WTC11 (cell line): ENCODE measurements around the gene CD101. TPM values are rescaled to one million over a fixed set of nuclear protein-coding genes. Genes with fewer than 3 reads are reported as not detected.

Experiments
- ATAC-seq: fragments of 200-7000 bp; cut with Tn5 transposase; 2 replicates; pipeline ENCODE4 v1.10.0; 2021; ENCODE audit warnings: mild to moderate bottlenecking, moderate library complexity
- CTCF ChIA-PET: fragments of 300-600 bp; sonication (Branson Sonifier 250); formaldehyde crosslinking; loops from one replicate; lab custom pipeline; 2021; ENCODE audit warnings: antibody characterized with exemption; lab: Charles Lee
- POLR2A ChIA-PET: fragments of 350-600 bp; sonication (Branson Sonifier 250); formaldehyde crosslinking; loops from one replicate; lab custom pipeline; 2021; ENCODE audit warnings: antibody characterized with exemption; lab: Charles Lee
- DNase-seq: peaks from one replicate; pipeline ENCODE4 v3.0.0; 2021; ENCODE audit warnings: low spot score
- H3K27ac Mint-ChIP-seq: 2 replicates; pipeline ENCODE4 v1.8.0; 2021; ENCODE audit warnings: mixed read lengths
- H3K27me3 Mint-ChIP-seq: 2 replicates; pipeline ENCODE4 v1.8.0; 2021; ENCODE audit warnings: low read depth, mild to moderate bottlenecking, moderate library complexity, mixed read lengths
- H3K36me3 Mint-ChIP-seq: 2 replicates; pipeline ENCODE4 v1.8.0; 2021; ENCODE audit warnings: mixed read lengths
- H3K4me1 Mint-ChIP-seq: 2 replicates; pipeline ENCODE4 v1.8.0; 2022; ENCODE audit warnings: mixed read lengths
- H3K4me3 Mint-ChIP-seq: 2 replicates; pipeline ENCODE4 v1.8.0; 2021; ENCODE audit warnings: mild to moderate bottlenecking, moderate library complexity, mixed read lengths
- H3K9me3 Mint-ChIP-seq: 2 replicates; pipeline ENCODE4 v1.8.0; 2021; ENCODE audit warnings: mixed read lengths
- ATF1 ChIP-seq: sonication (generic); formaldehyde crosslinking; IDR thresholded peaks from 2 replicates; pipeline ENCODE4 v1.8.1; 2023; ENCODE audit warnings: mild to moderate bottlenecking, moderate library complexity, missing genetic modification reagents
- ATF6 ChIP-seq: sonication (generic); formaldehyde crosslinking; IDR thresholded peaks from 2 replicates; pipeline ENCODE4 v1.8.1; 2023; ENCODE audit warnings: mild to moderate bottlenecking, missing genetic modification reagents
- CBFB ChIP-seq: sonication (generic); formaldehyde crosslinking; IDR thresholded peaks from 2 replicates; pipeline ENCODE4 v1.8.1; 2022; ENCODE audit warnings: mild to moderate bottlenecking, low read depth, missing genetic modification reagents
- FOXJ3 ChIP-seq: sonication (generic); formaldehyde crosslinking; IDR thresholded peaks from 2 replicates; pipeline ENCODE4 v1.9.0; 2021; ENCODE audit warnings: missing genetic modification reagents, mild to moderate bottlenecking, borderline replicate concordance
- IRF1 ChIP-seq: sonication (generic); formaldehyde crosslinking; IDR thresholded peaks from 2 replicates; pipeline ENCODE4 v1.8.0; 2023; ENCODE audit warnings: missing genetic modification reagents
- JAZF1 ChIP-seq: fragments of 250-450 bp; sonication (Bioruptor Pico); IDR thresholded peaks from 2 replicates; pipeline ENCODE4 v1.9.0; 2021; ENCODE audit warnings: moderate library complexity, mild to moderate bottlenecking, inconsistent platforms
- KAT7 ChIP-seq: sonication (generic); formaldehyde crosslinking; IDR thresholded peaks from 2 replicates; pipeline ENCODE4 v1.8.1; 2023; ENCODE audit warnings: missing genetic modification reagents, mild to moderate bottlenecking, borderline replicate concordance
- MLX ChIP-seq: sonication (generic); formaldehyde crosslinking; IDR thresholded peaks from 2 replicates; pipeline ENCODE4 v1.8.1; 2023; ENCODE audit warnings: mild to moderate bottlenecking, missing genetic modification reagents, moderate library complexity
- NFATC4 ChIP-seq: fragments of 250-450 bp; sonication (Bioruptor Pico); IDR thresholded peaks from 2 replicates; pipeline ENCODE4 v1.9.0; 2021; ENCODE audit warnings: mild to moderate bottlenecking
- OVOL2 ChIP-seq: fragments of 250-450 bp; sonication (Bioruptor Pico); IDR thresholded peaks from 2 replicates; pipeline ENCODE4 v1.9.0; 2021; ENCODE audit warnings: mild to moderate bottlenecking, borderline replicate concordance
- SMAD3 ChIP-seq: sonication (generic); formaldehyde crosslinking; IDR thresholded peaks from 2 replicates; pipeline ENCODE4 v1.8.0; 2022; ENCODE audit warnings: missing genetic modification reagents, mild to moderate bottlenecking, borderline replicate concordance
- SP1 ChIP-seq: sonication (generic); formaldehyde crosslinking; conservative IDR thresholded peaks from 2 replicates; pipeline ENCODE4 v1.8.1; 2022; ENCODE audit warnings: missing genetic modification reagents
- TCF7 ChIP-seq: sonication (generic); formaldehyde crosslinking; IDR thresholded peaks from 2 replicates; pipeline ENCODE4 v1.8.0; 2022; ENCODE audit warnings: mild to moderate bottlenecking, low read depth, missing genetic modification reagents, moderate library complexity
- ZNF138 ChIP-seq: sonication (generic); formaldehyde crosslinking; conservative IDR thresholded peaks from 2 replicates; pipeline ENCODE4 v1.8.1; 2022; ENCODE audit warnings: mild to moderate bottlenecking, moderate library complexity, missing genetic modification reagents
- ZNF219 ChIP-seq: sonication (generic); formaldehyde crosslinking; IDR thresholded peaks from 2 replicates; pipeline ENCODE4 v1.8.0; 2023; ENCODE audit warnings: missing genetic modification reagents, mild to moderate bottlenecking, borderline replicate concordance
- ZNF317 ChIP-seq: sonication (generic); formaldehyde crosslinking; IDR thresholded peaks from 2 replicates; pipeline ENCODE4 v1.8.1; 2023; ENCODE audit warnings: low read depth, mild to moderate bottlenecking, moderate library complexity, missing genetic modification reagents, borderline replicate concordance
- ZNF416 ChIP-seq: fragments of 250-450 bp; sonication (Bioruptor Pico); IDR thresholded peaks from 2 replicates; pipeline ENCODE4 v1.9.0; 2021; ENCODE audit warnings: mild to moderate bottlenecking, inconsistent platforms
- ZNF512 ChIP-seq: sonication (generic); formaldehyde crosslinking; IDR thresholded peaks from 2 replicates; pipeline ENCODE4 v1.8.1; 2022; ENCODE audit warnings: missing genetic modification reagents, borderline replicate concordance
- ZNF532 ChIP-seq: fragments of 250-450 bp; sonication (Bioruptor Pico); IDR thresholded peaks from 2 replicates; pipeline ENCODE4 v1.9.0; 2021; ENCODE audit warnings: mild to moderate bottlenecking, borderline replicate concordance
- ZSCAN18 ChIP-seq: fragments of 250-450 bp; sonication (Bioruptor Pico); IDR thresholded peaks from 2 replicates; pipeline ENCODE4 v2.1.2; 2022; ENCODE audit warnings: mild to moderate bottlenecking, moderate library complexity
- total RNA-seq: library from RNA; stranded (reverse); gene quantifications from 3 replicates; pipeline ENCODE4 v1.2.3, GENCODE V29; 2021

The CD101 gene
- total RNA-seq, 1 experiment from 2014 or later, result 1.4 TPM

GRCh38 chr1:116961606-116962005 lies 40.0 kb upstream of the CD101 start:
- DNase-seq, result no peak
- Mint-ChIP-seq H3K9me3 (no peaks in the 10 kb centered on the region), H3K4me3 (no peak overlapping the region), H3K27ac (no peak overlapping the region)
- no peak for ATAC-seq
- no peak for TF ChIP-seq ZNF532 (CRISPR knock-in tag)
- TF ChIP-seq NFATC4, result no peak
- TF ChIP-seq ZNF138 (CRISPR knock-in tag), result no peak
- TF ChIP-seq ZSCAN18, result no peak
- TF ChIP-seq CBFB (CRISPR knock-in tag), result no peak
- no peak for TF ChIP-seq FOXJ3
- TF ChIP-seq ATF1 (CRISPR knock-in tag), result no peak
- TF ChIP-seq ZNF416 (CRISPR knock-in tag), result no peak
- no peak for TF ChIP-seq SMAD3 (CRISPR knock-in tag)
- no peak for TF ChIP-seq IRF1 (CRISPR knock-in tag)
- TF ChIP-seq, all 79 proteins: peak for 0
- no peaks in the 10 kb centered on the region for H3K27me3 Mint-ChIP-seq
- H3K36me3 Mint-ChIP-seq, result peaks cover 9% of the 10 kb centered on the region
- H3K4me1 Mint-ChIP-seq, result no peaks in the 10 kb centered on the region
- CTCF ChIA-PET, result no interaction called here
- POLR2A ChIA-PET, result no interaction called here

- ATAC-seq (no peak), DNase-seq (no peak)
- CTCF ChIA-PET, result no interaction called here
- H3K9me3 Mint-ChIP-seq, result no peaks in the 10 kb centered on the region
- H3K4me3 Mint-ChIP-seq, result no peak overlapping the region
- no peaks in the 10 kb centered on the region for H3K4me1 Mint-ChIP-seq
- POLR2A ChIA-PET, result no interaction called here
- H3K27ac Mint-ChIP-seq, result no peak overlapping the region
- peaks cover 22% of the 10 kb centered on the region for H3K36me3 Mint-ChIP-seq
- no peaks in the 10 kb centered on the region for H3K27me3 Mint-ChIP-seq
- no peak for TF ChIP-seq ZNF317 (CRISPR knock-in tag)
- no peak for TF ChIP-seq SP1 (CRISPR knock-in tag)
- TF ChIP-seq KAT7 (CRISPR knock-in tag), result no peak
- TF ChIP-seq IRF1 (CRISPR knock-in tag), result no peak
- no peak for TF ChIP-seq NFATC4
- no peak for TF ChIP-seq ATF6 (CRISPR knock-in tag)
- no peak for TF ChIP-seq ZNF219 (CRISPR knock-in tag)
- no peak for TF ChIP-seq OVOL2 (CRISPR knock-in tag)
- TF ChIP-seq ZNF512, result no peak
- no peak for TF ChIP-seq JAZF1 (CRISPR knock-in tag)
- TF ChIP-seq MLX (CRISPR knock-in tag), result no peak
- TF ChIP-seq TCF7 (CRISPR knock-in tag), result no peak
- no peak for TF ChIP-seq ATF1 (CRISPR knock-in tag)
- no peak for TF ChIP-seq FOXJ3
Measured at GRCh38 chr1:116962987-116963639, 38.4 kb upstream of the CD101 start.
